Measurements from ENCODE around the gene PGM1. TPM values are rescaled to one million over a fixed set of nuclear protein-coding genes. Genes with fewer than 3 reads are reported as not detected.

PGM1 gene
- polyA plus RNA-seq, 1 of the 3 experiments (the other 2 are of a cell fraction), result 20.7 TPM

GRCh38 chr1:63620671-63621070 is 27.5 kb downstream of the PGM1 start:
- H3K4me2 ChIP-seq, result no peak overlapping the region
- TF ChIP-seq MEF2A (IDR thresholded peaks at IDR 0.05; ENCODE audit: borderline replicate concordance, low read depth), result no peak
- no peak overlapping the region for H3K9ac ChIP-seq
- peak overlapping the region in 1 of 2 experiments; percentile 65; a peak in 1 of 4 replicates for H3K27ac ChIP-seq (ENCODE audit: low read depth in 2 of 2, low read length in 1 of 2)
- CTCF ChIA-PET, result interaction anchor here (2.2 kb wide), 1 partner anchor 626 kb away, joined by 14 read pairs; no protein-coding TSS in a partner anchor
- H3K4me1 ChIP-seq (ENCODE audit: control insufficient read depth in 1 of 2, insufficient read depth in 2 of 2, low read depth in 1 of 2, low read length in 1 of 2), result peaks cover 3 to 11% of the 10 kb centered on the region in 2 experiments
- H3K36me3 ChIP-seq (replicated peaks in 1 of 2; ENCODE audit: control insufficient read depth in 1 of 2, insufficient read depth in 2 of 2, low read length in 1 of 2), result no peaks in the 10 kb centered on the region
- H3K79me2 ChIP-seq (ENCODE audit: insufficient read depth), result no peaks in the 10 kb centered on the region
- no peaks in the 10 kb centered on the region for H4K20me1 ChIP-seq (ENCODE audit: insufficient read depth)
- DNase-seq, result no peak
- no peaks in the 10 kb centered on the region for H3F3A ChIP-seq (replicated peaks; ENCODE audit: insufficient read depth)
- POLR2A ChIA-PET, result no interaction called here
- no peaks in the 10 kb centered on the region for H3K9me3 ChIP-seq
- H2AFZ ChIP-seq (ENCODE audit: low read depth), result no peak overlapping the region
- H3K27me3 ChIP-seq (ENCODE audit: insufficient read depth), result no peaks in the 10 kb centered on the region
- WGBS (ENCODE audit: low lambda C conversion rate), result 98% methylated on average over 5 of the region's 5 CpGs
- no peaks in the 10 kb centered on the region for H3K9me2 ChIP-seq
- no peak overlapping the region for H3K4me3 ChIP-seq (ENCODE audit: low read depth in 2 of 2, low read length in 1 of 2)

- 96% methylated on average over 3 of the region's 3 CpGs for WGBS (ENCODE audit: low lambda C conversion rate)
- no peak overlapping the region for H3K9ac ChIP-seq
- H3K4me3 ChIP-seq (ENCODE audit: low read depth in 2 of 2, low read length in 1 of 2), result no peak overlapping the region
- no peaks in the 10 kb centered on the region for H3K27me3 ChIP-seq (ENCODE audit: insufficient read depth)
- no peaks in the 10 kb centered on the region for H3K36me3 ChIP-seq (replicated peaks in 1 of 2; ENCODE audit: control insufficient read depth in 1 of 2, insufficient read depth in 2 of 2, low read length in 1 of 2)
- no peaks in the 10 kb centered on the region for H3F3A ChIP-seq (replicated peaks; ENCODE audit: insufficient read depth)
- H3K4me1 ChIP-seq (ENCODE audit: control insufficient read depth in 1 of 2, insufficient read depth in 2 of 2, low read depth in 1 of 2, low read length in 1 of 2), result peaks cover 5 to 11% of the 10 kb centered on the region in 2 experiments
- H3K4me2 ChIP-seq, result no peak overlapping the region
- peak overlapping the region in 1 of 2 experiments; percentile 65; a peak in 2 of 4 replicates for H3K27ac ChIP-seq (ENCODE audit: low read depth in 2 of 2, low read length in 1 of 2)
- no peaks in the 10 kb centered on the region for H3K9me2 ChIP-seq
- no peaks in the 10 kb centered on the region for H4K20me1 ChIP-seq (ENCODE audit: insufficient read depth)
- DNase-seq, result no peak
- H3K79me2 ChIP-seq (ENCODE audit: insufficient read depth), result no peaks in the 10 kb centered on the region
- ChIA-PET POLR2A (no interaction called here), CTCF (interaction anchor here (1.0 to 2.2 kb wide), 3 partner anchors 71 to 626 kb away, joined by 4 to 14 read pairs (median 4); no protein-coding TSS in a partner anchor)
- TF ChIP-seq RXRA (IDR thresholded peaks at IDR 0.05; ENCODE audit: borderline replicate concordance, low read depth) (no peak), TCF12 (IDR thresholded peaks at IDR 0.05) (no peak), FOXM1 (IDR thresholded peaks at IDR 0.05; ENCODE audit: low read depth) (no peak), TAF1 (IDR thresholded peaks at IDR 0.05; ENCODE audit: borderline replicate concordance, low read depth, low read length) (no peak), MXI1 (IDR thresholded peaks at IDR 0.05; ENCODE audit: low read depth, low read length) (no peak)
- no peak overlapping the region for H2AFZ ChIP-seq (ENCODE audit: low read depth)
- no peaks in the 10 kb centered on the region for H3K9me3 ChIP-seq
Observed at GRCh38 chr1:63621075-63621474, 27.9 kb downstream of the PGM1 start.

DNA sequence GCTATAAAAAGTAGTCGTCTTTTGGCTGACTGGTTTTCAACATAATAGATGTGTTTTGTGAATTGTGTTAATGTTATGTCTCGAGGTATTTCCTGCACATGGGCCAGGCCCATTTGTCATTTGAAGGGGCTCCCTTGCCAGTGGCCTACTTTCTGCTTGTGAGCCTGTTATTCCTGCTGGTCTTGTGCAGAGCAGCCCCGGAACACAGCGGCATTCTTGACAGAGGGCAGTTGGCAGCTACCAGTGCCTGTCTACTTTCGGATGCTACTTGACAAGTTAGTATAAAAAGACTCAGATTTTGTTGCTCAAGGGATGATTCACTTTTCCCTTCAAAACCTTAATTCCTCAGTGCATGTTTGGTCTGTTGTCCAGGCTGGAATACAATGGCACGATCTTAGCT is 28.5 kb downstream of the PGM1 start:
- no peaks in the 10 kb centered on the region for H3K36me3 ChIP-seq (replicated peaks in 1 of 2; ENCODE audit: control insufficient read depth in 1 of 2, insufficient read depth in 2 of 2, low read length in 1 of 2)
- POLR2A ChIA-PET, result no interaction called here
- CTCF ChIA-PET, result interaction anchor here (1.0 to 2.2 kb wide), 3 partner anchors 70 to 625 kb away, joined by 4 to 14 read pairs (median 4); no protein-coding TSS in a partner anchor
- no peak for DNase-seq
- H4K20me1 ChIP-seq (ENCODE audit: insufficient read depth), result no peaks in the 10 kb centered on the region
- H3F3A ChIP-seq (replicated peaks; ENCODE audit: insufficient read depth), result no peaks in the 10 kb centered on the region
- H2AFZ ChIP-seq (ENCODE audit: low read depth), result no peak overlapping the region
- H3K79me2 ChIP-seq (ENCODE audit: insufficient read depth), result no peaks in the 10 kb centered on the region
- H3K4me2 ChIP-seq, result no peak overlapping the region
- 72% methylated on average over 3 of the region's 6 CpGs for WGBS (ENCODE audit: low lambda C conversion rate)
- no peak overlapping the region for H3K9ac ChIP-seq
- no peaks in the 10 kb centered on the region for H3K9me3 ChIP-seq
- peak overlapping the region in 1 of 2 experiments; percentile 65; a peak in 1 of 4 replicates for H3K27ac ChIP-seq (ENCODE audit: low read depth in 2 of 2, low read length in 1 of 2)
- H3K4me3 ChIP-seq (ENCODE audit: low read depth in 2 of 2, low read length in 1 of 2), result no peak overlapping the region
- H3K4me1 ChIP-seq (ENCODE audit: control insufficient read depth in 1 of 2, insufficient read depth in 2 of 2, low read depth in 1 of 2, low read length in 1 of 2), result peaks cover 5 to 11% of the 10 kb centered on the region in 2 experiments
- H3K9me2 ChIP-seq, result no peaks in the 10 kb centered on the region
- TF ChIP-seq MAX (IDR thresholded peaks at IDR 0.05; ENCODE audit: low read depth) (no peak), GABPA (IDR thresholded peaks at IDR 0.05; ENCODE audit: low read depth) (no peak)
- TF ChIP-seq, protein P1, sequence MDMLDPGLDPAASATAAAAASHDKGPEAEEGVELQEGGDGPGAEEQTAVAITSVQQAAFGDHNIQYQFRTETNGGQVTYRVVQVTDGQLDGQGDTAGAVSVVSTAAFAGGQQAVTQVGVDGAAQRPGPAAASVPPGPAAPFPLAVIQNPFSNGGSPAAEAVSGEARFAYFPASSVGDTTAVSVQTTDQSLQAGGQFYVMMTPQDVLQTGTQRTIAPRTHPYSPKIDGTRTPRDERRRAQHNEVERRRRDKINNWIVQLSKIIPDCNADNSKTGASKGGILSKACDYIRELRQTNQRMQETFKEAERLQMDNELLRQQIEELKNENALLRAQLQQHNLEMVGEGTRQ (IDR thresholded peaks at IDR 0.05; ENCODE audit: borderline replicate concordance, low read depth, low read length), result no peak
- no peaks in the 10 kb centered on the region for H3K27me3 ChIP-seq (ENCODE audit: insufficient read depth)
